HEK293T (cell line): Measurements from ENCODE around the gene CFAP410.

Experiments
- FOXA1 ChIP-seq: fragments of 450-650 bp; IDR thresholded peaks from 2 replicates; pipeline ENCODE4 v1.6.1; 2016; ENCODE audit warnings: mild to moderate bottlenecking
- FOXM1 ChIP-seq: fragments of 450-650 bp; IDR thresholded peaks from 2 replicates; pipeline ENCODE4 v1.6.1; 2017; ENCODE audit warnings: mild to moderate bottlenecking, borderline replicate concordance
- NFRKB ChIP-seq: fragments of 450-650 bp; IDR thresholded peaks from 2 replicates; pipeline ENCODE4 v1.6.1; 2016; ENCODE audit warnings: mild to moderate bottlenecking, moderate library complexity
- PKNOX1 ChIP-seq: fragments of 450-650 bp; IDR thresholded peaks from 2 replicates; pipeline ENCODE4 v1.6.1; 2016
- SP1 ChIP-seq: fragments of 450-650 bp; IDR thresholded peaks from 2 replicates; pipeline ENCODE4 v1.6.1; 2017
- SUZ12 ChIP-seq: fragments of 450-650 bp; IDR thresholded peaks from 2 replicates; pipeline ENCODE4 v1.6.1; 2016; ENCODE audit warnings: mild to moderate bottlenecking
- TARDBP ChIP-seq: fragments of 450-650 bp; IDR thresholded peaks from 2 replicates; pipeline ENCODE4 v1.6.1; 2016

- TF ChIP-seq NFRKB (no peak), FOXA1 (no peak), SP1 (no peak), FOXM1 (no peak), PKNOX1 (no peak), SUZ12 (no peak), TARDBP (no peak)
These were observed 9.1 kb downstream of the CFAP410 start for GRCh38 chr21:44329971-44330681.
